Ishikawa (cell line): ENCODE measurements around the gene ARHGAP22.

Experiments
- EGR1 ChIP-seq: IDR thresholded peaks from 2 replicates; pipeline ENCODE4 v1.6.1; 2012
- EP300 ChIP-seq: IDR thresholded peaks from 2 replicates; pipeline ENCODE4 v1.6.1; 2012; ENCODE audit warnings: borderline replicate concordance
- RAD21 ChIP-seq: IDR thresholded peaks from 2 replicates; pipeline ENCODE4 v1.6.1; 2012; ENCODE audit warnings: low read depth
- TAF1 ChIP-seq: IDR thresholded peaks from 2 replicates; pipeline ENCODE4 v1.6.1; 2012; ENCODE audit warnings: low read depth, mild to moderate bottlenecking
- TCF12 ChIP-seq: IDR thresholded peaks from 2 replicates; pipeline ENCODE4 v1.6.1; 2012; ENCODE audit warnings: low read depth
- YY1 ChIP-seq: IDR thresholded peaks from 2 replicates; pipeline ENCODE4 v1.6.1; 2012; ENCODE audit warnings: low read depth
- TF ChIP-seq, protein P1 (sequence below): IDR thresholded peaks from 2 replicates; pipeline ENCODE4 v1.6.1; 2012

DNA sequence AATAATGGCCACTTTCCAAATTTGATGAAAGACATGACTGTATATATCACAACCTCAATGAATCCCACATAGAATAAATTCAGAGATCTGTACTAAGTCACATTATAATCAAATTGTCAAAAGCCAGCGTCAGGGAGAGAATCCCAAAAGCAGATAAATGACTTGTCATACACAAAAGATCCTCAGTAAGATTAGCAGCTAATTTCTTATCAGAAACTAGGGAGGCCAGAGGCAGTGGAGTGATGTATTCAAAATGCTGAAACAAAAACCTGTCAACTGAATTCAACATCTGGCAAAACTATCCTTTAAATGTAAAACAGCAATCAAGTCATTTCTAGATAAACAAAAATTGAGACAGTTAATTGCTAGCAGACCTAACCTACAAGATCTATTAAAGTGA lies 11.6 kb upstream of the ARHGAP22 start:
- TF ChIP-seq TAF1: no peak
- TF ChIP-seq RAD21: no peak
- no peak for TF ChIP-seq TCF12
- TF ChIP-seq EGR1: no peak
- TF ChIP-seq, protein P1, sequence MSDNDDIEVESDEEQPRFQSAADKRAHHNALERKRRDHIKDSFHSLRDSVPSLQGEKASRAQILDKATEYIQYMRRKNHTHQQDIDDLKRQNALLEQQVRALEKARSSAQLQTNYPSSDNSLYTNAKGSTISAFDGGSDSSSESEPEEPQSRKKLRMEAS: no peak
- no peak for TF ChIP-seq EP300
- no peak for TF ChIP-seq YY1
